GM19463 (cell line): ENCODE measurements around the gene CSNK1A1.
"Not testable (repeated sequence)": the region's sequence is repeated elsewhere in the genome, so short reads cannot be mapped to it uniquely, and the experiment has no call there.

Experiments
- ATAC-seq: cut with Tn5 transposase; IDR thresholded peaks from one replicate; pipeline ENCODE4 v1.9.1; 2021; ENCODE audit warnings: mild to moderate bottlenecking, moderate library complexity; ENCODE audit not compliant: unreplicated experiment

The CSNK1A1 gene

DNA sequence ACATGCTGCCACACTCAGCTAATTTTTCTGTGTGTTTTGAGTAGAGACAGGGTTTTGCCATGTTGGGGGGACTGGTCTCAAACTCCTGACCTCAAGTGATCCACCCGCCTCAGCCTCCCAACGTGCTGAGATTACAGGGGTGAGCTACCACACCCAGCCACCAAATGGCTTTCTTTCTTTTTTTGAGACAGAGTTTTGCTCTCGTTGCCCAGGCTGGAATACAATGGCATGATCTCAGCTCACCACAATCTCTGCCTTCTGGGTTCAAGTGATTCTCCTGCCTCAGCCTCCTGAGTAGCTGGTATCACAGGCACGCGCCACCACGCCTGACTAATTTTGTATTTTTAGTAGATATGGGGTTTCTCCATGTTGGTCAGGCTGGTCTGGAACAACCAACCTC, 15.5 kb downstream of the CSNK1A1 start:
- not testable (repeated sequence) for ATAC-seq

DNA sequence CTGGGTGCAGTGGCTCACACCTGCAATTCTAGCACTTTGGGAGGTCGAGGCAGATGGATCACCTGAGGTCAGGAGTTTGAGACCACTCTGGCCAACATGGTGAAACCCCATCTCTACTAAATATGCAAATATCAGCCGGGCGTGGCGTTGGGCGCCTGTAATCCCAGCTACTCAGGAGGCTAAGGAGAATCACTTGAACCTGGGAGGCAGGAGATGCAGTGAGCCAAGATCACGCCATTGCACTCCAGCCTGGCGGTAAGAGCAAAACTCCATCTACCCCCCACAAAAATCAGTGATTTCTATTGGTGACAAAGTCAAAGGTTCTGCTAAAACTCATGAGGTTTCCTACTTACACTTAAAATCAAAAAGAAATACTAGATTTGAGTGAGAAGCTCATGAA, 18.8 kb downstream of the CSNK1A1 start:
- ATAC-seq, result no peak

DNA sequence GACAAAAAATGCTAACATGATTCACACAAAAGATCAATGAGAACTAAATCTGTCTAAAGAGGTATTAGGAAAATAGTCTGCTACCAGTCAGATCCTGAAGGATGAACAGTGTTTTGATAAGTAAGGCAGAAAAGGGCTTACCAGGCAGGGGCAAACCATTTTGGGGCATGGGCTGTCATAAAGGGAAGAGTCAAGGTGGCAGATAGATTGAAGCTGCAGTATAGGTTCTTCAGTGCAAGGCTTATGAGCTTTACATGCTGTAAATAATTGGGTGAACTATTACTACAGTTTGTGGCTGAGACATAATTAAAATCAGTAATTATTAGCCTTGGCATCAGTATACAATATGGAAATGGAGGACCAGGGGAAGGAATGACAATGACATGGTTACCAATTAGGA, 21.8 kb downstream of the CSNK1A1 start:
- ATAC-seq, result no peak

DNA sequence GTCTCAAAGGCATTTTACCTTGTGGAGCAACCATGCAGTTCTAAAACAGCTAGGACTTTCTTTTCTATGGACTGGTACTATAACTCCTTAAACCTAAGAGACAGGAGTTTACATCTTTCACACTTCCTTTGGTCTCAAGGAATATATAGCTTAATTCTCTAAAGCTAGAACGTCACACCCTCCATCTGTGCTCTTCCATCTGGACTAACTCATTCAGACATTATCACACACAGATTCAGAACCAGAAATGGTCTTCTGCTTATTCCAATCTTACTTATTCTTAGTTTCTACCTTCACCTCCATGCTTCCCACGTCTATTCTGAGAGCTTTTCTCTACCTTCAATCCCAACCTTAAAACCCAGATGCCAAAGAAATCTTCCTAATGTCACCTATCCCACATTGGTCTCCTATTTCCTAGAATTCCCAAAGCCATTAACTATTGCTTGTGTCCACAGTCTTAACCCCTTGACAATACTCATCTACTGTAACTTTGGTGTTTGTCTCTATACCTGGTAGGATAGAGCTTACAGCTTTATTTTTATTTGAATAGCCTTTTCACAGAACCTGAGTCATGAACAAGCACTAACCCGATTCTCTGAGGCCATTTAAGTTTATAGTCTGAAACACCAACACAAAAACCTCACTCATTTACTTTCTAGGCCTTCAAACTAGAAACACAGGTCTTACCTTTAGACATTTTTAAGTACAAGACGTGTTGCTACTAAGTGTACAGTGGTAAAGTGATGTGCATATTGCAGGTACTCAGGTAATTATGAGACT, 22.8 kb downstream of the CSNK1A1 start:
- ATAC-seq, result no peak

DNA sequence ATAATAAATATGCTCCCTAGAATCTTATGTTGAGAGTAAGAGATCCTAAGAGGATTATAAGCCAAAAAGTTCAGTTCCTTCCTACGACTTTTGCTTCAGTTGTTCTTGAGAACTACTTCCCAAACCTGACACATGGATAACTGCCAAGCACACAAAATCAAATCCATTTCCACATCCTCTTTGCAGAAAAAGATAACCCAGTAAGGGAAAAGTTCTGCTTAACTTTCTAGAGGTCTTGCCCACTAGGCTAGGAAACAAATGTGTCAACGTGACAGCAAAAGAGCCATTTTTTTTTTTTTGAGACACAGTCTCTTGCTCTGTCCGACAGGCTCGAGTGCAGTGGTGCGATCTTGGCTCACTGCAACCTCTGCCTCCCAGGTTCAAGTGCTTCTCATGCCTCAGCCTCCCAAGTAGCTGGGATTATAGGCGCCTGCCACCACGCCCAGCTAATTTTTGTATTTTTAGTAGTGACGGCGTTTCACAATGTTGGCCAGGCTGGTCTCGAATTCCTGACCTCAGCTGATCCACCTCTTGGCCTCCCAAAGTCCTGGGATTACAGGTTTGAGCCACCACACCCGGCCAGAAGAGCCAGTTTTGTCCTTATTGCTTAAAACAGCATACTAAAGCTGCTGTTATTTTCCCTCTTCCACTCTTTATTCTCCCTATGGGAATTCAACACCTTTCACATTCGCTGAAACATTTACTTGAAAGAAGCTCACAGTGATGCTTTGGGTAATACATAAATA, 24.2 kb downstream of the CSNK1A1 start:
- ATAC-seq, result no peak

DNA sequence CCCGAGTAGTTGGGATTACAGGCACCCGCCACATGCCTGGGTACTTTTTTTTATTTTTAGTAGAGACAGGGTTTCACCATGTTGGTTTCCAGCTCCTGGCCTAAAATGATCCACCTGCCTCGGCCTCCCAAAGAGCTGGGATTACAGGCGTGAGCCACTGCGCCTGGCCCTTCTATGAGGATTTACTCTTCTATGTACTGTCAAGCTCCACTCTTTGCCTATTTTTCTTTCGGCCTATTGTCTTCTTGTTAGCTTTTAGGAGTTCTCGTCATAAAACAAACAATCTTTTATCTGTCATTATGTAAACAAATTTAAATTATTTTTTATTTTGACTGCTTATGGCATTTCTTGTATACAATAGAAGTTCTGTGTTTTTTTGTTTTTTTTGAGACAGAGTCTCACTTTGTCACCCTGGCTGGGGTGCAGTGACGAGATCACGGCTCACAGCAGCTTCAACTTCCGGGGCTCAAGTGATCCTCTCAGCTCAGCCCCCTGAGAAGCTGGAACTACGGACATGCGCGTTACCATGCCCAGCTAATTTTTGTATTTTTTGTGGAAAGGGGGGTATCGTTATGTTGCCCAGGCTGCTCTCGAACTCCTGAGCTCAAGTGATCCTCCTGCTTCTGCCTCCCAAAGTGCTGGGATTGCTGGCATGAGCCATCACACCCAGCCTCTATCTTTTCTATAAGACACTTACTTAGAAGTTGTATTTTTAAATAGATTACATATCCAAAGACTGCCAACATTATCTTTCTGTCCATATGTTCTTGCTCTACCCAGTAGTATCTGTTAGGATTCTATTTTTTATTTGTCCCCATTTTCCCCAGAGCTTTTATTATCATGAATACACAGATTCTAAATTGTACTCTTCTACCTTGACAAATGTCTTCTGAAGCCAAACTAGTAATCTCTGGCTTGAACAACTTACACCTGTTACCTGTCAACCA, 29.2 kb downstream of the CSNK1A1 start:
- no peak for ATAC-seq

DNA sequence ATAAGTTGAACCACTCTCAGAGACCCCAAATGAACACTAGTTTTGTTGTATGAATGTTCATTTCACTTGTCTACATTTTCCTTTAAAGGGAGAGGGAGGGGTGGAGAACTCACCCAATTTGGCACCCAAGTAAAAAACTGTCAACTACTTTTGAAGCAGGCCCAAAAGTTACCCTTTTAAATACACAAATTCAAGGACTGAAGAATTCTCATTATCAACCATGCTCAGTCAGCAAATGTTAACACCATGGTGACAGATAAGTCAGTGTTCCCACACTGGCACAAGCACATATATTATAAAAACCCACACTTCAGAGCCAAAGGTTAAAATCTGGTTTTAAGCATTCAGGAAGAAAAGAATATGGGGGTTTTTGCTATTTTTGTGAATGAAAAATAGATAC, 31.6 kb downstream of the CSNK1A1 start:
- no peak for ATAC-seq

DNA sequence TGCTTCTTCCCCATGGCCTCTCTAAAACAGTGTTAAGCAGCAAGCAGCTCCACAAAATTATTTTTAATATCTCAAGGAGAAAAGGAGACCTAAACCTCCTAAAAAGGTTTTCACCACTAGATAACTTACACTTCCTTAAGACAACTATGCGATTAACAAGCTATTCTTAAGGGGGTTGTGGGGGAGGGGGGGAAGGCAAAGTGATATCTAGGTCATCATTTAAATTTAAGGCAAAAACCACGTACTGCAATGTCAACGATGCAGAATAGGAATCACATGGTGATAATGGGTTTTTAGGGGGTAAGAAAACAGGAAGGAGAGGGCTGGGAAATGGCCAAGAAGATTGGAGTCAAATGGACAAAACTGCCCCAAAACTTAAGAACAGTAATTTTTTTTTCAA, 32.6 kb downstream of the CSNK1A1 start:
- no peak for ATAC-seq

DNA sequence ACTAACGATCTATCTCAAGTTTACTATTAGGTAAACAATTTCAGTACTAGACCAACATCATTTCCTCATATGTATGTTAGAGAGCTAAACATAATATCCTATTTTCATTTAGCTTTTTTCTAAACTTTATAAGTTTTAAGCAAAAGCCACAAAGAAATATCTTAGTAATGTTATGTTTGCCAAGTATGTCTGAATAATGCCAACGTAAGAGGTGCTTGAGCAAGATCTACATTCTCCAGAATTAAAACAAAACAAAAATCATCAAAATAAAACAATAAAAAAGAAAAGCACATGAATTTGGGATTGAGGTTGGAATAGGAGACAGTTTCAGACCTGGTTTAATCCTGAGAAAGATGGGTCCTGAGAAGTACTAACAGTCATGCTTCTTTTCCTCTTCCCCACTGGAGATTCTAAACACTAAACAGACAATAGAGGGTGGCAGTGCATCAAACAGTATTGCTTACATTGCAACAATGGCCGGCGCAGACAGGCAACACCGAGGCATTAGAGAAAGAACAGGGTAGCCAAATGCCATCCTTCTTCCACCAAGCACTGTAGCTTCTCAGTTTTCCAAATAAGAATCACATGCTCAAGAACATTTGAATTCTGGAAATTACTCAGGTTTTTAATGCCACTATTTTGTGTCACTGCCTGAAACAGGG, 33.6 kb downstream of the CSNK1A1 start:
- ATAC-seq, result no peak

DNA sequence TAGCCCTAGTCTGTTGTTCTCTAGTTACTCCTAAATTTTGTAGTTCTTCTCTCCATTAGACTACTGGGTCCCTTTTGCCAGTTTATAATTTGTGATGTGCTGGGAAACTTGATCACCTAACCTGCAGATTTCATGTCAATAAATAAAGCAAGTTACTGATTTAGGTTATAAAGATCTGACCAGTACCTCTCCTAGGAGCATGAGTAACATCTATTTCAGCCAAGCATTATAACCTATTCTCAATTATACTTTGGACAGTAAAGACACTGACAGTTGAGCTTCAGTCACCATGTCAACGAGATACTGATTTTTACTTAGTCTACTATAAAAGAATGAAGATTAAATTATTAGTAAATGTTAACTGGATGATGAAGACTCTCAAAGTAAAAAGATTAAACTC, 36.7 kb downstream of the CSNK1A1 start:
- no peak for ATAC-seq

DNA sequence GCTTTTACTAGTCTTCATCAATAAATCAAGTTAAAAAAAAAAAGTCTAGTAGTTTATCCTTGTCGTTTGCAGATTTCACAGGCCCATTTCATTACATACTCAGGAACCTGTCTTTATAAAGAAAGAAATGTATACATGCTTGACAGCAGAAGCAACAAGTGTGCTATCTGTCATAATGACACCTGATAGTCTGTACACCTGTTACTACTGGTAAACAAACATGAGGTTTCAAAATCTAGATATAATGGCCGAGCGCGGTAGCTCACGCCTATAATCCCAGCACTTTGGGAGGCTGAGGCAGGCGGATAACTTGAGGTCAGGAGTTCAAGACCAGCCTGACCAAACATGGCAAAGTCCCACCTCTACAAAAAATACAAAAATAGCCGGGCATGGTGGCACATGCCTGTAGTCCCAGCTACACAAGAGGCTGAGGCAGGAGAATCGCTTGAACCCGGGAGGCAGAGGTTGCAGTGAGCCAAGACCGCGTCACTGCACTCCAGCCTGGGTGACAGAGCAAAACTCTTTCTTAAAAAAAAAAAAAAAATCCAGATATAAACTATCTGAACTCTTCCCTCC, 37.8 kb downstream of the CSNK1A1 start:
- ATAC-seq, result not testable (repeated sequence)

DNA sequence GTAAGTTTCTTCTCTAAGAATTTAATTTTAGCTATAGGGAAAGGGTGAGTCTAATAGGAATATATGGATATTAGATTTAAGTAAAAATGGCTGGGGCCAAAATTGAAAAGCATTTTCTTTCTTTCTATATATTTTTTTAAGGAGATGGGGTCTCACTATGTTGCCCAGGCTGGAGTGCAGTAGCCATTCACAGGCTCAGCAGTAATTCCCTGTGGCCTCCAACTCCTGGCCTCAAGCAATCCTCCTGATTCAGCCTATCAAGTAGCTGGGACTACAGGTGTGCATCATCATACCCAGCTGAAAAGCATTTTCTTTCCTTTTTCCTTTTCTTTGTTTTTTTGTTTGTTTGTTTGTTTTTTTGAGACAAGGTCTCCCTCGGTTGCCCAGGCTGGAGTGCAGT, 41.1 kb downstream of the CSNK1A1 start:
- ATAC-seq, result no peak

DNA sequence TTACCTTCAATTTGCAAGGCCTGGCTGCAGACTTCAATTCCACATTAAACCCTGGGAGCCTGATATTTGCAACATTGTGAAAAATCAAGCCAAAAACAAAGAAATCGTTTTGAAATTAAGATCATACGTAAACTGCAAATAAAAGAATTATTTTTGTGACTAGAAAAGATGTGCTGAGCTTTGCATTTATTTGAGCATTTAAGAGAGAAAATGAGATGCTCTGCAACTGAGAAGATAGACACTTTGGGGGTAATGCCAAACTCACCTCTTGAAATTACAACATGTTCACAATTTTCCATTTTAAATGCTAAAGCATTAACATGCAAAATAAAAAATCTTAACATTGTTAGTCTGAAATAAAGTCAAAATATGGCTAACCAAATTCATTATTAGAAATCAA, 46.6 kb downstream of the CSNK1A1 start:
- ATAC-seq, result no peak

DNA sequence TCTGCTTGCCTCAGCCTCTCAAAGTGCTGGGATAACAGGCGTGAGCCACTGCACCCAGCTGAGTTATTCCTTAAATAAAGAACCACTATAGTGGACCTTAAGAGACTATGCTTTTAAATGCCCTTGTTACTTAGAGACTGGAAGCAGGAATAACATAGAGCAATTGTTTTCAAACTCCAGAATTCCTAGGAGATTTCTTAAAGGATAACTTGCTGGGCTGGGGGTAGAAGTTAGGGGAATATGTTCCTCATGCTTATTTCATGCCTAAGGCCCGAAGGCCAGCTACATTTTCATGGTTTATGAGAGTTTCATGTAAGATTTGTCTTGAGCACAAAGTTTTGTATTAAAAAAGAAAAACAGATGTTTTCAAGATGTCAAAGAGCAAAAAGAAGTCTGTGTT, 48.2 kb downstream of the CSNK1A1 start:
- no peak for ATAC-seq

DNA sequence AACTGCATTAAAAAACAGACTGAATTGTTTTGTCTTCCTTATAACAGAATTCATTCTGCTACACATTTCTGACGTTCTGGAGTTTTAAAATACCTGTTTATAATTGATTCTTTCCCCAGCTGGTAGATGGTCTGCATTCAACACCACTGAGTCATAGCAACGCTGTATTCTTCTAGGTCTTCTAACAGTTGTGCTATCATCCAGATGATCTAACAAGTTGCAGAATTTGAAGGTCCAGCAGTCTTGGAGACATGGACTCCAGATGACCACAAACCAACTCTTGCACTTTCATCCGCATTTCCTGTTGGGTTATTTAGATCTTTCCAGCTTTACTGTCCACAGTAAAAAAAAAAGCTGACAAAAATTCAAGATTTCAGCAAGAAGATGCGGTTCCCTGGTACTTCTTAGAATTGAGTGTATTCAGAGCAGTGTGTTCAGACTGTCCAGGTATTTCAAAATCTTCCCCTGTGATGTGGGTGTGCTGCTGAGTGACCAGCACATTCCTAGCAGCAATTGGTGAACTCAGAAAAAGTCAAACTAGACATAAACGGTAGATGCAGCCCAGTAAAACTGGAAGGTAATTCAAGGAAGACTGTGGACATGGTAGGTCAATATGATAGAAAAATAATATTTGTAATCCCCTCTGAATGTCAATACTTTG, 50.2 kb downstream of the CSNK1A1 start:
- no peak for ATAC-seq

DNA sequence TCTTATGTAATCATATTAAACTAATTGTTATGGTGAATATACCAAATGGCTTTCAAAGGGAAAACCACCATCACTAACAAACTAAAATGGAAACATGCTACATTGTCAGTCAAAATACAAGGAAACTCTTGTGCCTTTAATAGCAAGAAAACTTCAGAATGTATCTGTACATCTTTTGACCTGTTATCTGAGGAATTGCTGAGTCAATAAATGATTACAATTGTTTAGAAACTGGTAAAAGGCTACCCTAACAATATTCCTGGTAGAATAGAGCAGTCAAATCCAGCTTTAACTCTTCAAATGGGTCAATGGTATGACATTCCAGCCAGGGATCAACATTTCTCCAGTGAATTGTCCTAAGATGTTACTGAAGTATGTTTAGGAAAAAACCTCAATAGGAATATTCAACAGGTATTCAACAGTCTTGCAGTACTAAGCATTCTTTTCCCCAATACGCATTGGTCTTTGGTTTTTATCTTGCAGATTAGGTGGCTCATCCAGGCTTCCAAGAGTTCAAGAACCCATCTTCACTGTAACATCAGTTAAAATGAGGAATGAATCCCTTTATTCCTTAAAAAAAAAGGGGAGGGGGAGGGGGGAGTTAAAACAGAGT, 52.4 kb downstream of the CSNK1A1 start:
- no peak for ATAC-seq

DNA sequence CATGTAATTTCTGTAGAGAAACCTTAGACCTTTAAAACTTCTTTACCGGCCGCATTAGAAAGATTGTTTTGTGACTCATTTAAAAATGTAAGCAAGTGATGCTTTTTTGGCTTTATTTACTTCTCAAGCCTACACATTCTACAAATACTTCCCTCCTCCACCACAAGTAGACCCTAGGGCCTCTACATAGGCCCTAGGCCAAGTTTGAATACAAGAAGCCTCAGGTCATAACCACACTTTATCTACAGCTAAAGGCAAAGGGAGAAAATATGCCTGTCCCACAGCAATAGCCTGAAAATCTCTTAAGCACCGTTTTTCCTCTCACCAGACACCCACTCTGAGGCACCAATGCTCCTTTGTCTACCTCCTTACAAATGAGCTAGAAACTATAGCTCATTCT, 53.9 kb downstream of the CSNK1A1 start:
- no peak for ATAC-seq

DNA sequence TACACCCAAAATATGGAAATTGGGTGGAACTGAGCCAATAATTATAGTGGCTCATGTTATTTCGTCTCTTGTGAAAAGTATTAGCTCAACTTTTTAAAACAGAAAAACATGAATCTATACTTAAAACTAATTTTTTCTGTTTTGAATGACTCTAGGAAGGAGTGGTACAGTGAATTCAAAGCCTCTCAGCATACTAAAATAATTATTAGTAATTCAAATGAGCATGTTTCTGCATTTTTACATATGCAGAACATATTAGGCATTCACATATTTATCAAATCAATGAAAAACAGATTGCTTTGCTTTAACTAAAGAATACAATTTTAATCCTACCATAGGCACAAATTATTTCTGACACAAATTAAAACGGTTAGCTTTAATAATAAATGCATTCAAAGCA, 54.3 kb downstream of the CSNK1A1 start:
- no peak for ATAC-seq

DNA sequence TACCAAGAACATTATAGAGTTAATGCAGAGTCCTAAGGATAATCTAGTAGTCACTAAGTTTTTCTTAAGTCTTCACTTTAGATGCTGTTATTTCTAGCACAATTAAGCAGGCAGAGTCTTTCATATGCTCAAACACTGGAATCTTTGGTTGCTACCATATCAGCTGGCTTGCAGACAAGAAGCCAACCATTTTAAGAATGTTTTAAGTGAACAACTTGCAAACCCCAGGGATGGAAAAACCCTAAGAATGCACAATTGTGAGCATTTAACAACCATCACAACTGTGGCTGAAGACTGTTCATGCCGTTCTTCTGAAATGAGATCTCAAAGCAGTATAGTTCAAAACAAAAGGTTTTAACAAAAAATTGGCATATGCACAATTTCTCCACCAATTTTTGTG, 55.1 kb downstream of the CSNK1A1 start:
- ATAC-seq, result no peak

DNA sequence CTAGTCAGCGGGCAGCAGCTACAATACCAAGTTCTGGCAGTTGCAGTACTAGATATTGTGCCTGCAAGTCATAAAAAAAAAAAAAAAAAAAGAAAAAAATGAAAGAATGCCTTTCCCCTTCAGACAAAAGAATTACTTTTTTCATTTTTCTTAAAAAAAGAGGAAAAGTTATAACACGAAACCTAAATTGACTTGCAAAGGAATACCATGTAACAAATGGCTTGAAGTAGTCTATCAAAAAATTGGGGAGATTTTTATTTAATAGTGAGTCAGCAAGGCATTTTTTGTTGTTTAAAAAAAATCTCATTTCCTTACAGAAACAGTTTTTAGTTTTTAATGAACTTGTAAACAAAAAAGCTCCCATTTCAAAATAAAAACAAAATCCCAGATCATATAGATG, 55.6 kb downstream of the CSNK1A1 start:
- ATAC-seq, result no peak
